ENCODE data around the gene ARRB1.

DNA sequence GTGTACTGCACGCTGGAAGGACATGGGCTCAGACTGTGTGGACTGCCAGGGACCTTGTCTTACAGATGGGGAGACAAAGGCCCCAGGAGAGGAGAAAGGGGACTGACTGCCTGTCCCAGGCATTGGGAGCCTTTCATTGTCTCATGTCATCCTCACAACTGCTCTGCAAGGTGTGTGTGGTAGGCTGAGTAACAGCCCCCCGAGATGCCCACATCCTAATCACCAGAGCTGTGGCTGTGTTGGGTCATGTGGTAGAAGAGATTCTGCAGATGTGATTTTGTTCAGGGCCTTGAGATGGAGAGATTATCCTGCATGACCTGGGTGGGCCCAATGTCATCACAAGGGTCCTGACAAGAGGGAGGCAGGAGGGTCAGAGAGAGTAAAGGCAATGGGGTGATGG lies 39.1 kb downstream of the ARRB1 start:
- TF ChIP-seq POLR2A (IDR thresholded peaks at IDR 0.05; ENCODE audit: low read length), result no peak
- no peak for TF ChIP-seq EHMT2 (IDR thresholded peaks at IDR 0.05; ENCODE audit: low read depth)
- TF ChIP-seq, protein P1, sequence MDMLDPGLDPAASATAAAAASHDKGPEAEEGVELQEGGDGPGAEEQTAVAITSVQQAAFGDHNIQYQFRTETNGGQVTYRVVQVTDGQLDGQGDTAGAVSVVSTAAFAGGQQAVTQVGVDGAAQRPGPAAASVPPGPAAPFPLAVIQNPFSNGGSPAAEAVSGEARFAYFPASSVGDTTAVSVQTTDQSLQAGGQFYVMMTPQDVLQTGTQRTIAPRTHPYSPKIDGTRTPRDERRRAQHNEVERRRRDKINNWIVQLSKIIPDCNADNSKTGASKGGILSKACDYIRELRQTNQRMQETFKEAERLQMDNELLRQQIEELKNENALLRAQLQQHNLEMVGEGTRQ (IDR thresholded peaks at IDR 0.05), result no peak
- TF ChIP-seq, protein P2, sequence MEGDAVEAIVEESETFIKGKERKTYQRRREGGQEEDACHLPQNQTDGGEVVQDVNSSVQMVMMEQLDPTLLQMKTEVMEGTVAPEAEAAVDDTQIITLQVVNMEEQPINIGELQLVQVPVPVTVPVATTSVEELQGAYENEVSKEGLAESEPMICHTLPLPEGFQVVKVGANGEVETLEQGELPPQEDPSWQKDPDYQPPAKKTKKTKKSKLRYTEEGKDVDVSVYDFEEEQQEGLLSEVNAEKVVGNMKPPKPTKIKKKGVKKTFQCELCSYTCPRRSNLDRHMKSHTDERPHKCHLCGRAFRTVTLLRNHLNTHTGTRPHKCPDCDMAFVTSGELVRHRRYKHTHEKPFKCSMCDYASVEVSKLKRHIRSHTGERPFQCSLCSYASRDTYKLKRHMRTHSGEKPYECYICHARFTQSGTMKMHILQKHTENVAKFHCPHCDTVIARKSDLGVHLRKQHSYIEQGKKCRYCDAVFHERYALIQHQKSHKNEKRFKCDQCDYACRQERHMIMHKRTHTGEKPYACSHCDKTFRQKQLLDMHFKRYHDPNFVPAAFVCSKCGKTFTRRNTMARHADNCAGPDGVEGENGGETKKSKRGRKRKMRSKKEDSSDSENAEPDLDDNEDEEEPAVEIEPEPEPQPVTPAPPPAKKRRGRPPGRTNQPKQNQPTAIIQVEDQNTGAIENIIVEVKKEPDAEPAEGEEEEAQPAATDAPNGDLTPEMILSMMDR (IDR thresholded peaks at IDR 0.05), result no peak
- TF ChIP-seq HOXA7 (CRISPR knock-in tag; IDR thresholded peaks at IDR 0.05), result no peak
- TF ChIP-seq RFX5 (IDR thresholded peaks at IDR 0.05), result no peak
- TF ChIP-seq BHLHE40 (IDR thresholded peaks at IDR 0.05; ENCODE audit: low read depth, low read length), result no peak
- no peak for TF ChIP-seq MAZ (IDR thresholded peaks at IDR 0.05; ENCODE audit: borderline replicate concordance, low read depth, low read length)
- TF ChIP-seq, protein P3, sequence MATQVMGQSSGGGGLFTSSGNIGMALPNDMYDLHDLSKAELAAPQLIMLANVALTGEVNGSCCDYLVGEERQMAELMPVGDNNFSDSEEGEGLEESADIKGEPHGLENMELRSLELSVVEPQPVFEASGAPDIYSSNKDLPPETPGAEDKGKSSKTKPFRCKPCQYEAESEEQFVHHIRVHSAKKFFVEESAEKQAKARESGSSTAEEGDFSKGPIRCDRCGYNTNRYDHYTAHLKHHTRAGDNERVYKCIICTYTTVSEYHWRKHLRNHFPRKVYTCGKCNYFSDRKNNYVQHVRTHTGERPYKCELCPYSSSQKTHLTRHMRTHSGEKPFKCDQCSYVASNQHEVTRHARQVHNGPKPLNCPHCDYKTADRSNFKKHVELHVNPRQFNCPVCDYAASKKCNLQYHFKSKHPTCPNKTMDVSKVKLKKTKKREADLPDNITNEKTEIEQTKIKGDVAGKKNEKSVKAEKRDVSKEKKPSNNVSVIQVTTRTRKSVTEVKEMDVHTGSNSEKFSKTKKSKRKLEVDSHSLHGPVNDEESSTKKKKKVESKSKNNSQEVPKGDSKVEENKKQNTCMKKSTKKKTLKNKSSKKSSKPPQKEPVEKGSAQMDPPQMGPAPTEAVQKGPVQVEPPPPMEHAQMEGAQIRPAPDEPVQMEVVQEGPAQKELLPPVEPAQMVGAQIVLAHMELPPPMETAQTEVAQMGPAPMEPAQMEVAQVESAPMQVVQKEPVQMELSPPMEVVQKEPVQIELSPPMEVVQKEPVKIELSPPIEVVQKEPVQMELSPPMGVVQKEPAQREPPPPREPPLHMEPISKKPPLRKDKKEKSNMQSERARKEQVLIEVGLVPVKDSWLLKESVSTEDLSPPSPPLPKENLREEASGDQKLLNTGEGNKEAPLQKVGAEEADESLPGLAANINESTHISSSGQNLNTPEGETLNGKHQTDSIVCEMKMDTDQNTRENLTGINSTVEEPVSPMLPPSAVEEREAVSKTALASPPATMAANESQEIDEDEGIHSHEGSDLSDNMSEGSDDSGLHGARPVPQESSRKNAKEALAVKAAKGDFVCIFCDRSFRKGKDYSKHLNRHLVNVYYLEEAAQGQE (IDR thresholded peaks at IDR 0.05), result no peak
- TF ChIP-seq CBX8 (IDR thresholded peaks at IDR 0.05), result no peak
- TF ChIP-seq PHF8 (IDR thresholded peaks at IDR 0.05; ENCODE audit: borderline replicate concordance, low read depth), result no peak
- TF ChIP-seq JUN (IDR thresholded peaks at IDR 0.05), result no peak
- no peak for TF ChIP-seq RAD21 (conservative IDR thresholded peaks at IDR 0.05 in 1 of 2, IDR thresholded peaks at IDR 0.05 in 1 of 2)
- no peak for TF ChIP-seq POLR2AphosphoS2 (conservative IDR thresholded peaks at IDR 0.05; ENCODE audit: low read length)

All from A549 (cell line).